HG03039 (cell line): ENCODE data around the gene ADARB1.

Experiments used
- ATAC-seq: cut with Tn5 transposase; IDR thresholded peaks from one replicate; pipeline ENCODE4 v1.9.1; 2021; ENCODE audit warnings: mild to moderate bottlenecking, moderate library complexity; ENCODE audit not compliant: unreplicated experiment

ADARB1 gene

GRCh38 chr21:45039317-45040156 lies 34.8 kb upstream of the ADARB1 start:
- no peak for ATAC-seq

GRCh38 chr21:45040157-45040711 lies 34.1 kb upstream of the ADARB1 start:
- ATAC-seq, result no peak

GRCh38 chr21:45040739-45041138 lies 33.6 kb upstream of the ADARB1 start:
- ATAC-seq, result no peak

GRCh38 chr21:45041351-45041805 lies 33.0 kb upstream of the ADARB1 start:
- no peak for ATAC-seq

DNA sequence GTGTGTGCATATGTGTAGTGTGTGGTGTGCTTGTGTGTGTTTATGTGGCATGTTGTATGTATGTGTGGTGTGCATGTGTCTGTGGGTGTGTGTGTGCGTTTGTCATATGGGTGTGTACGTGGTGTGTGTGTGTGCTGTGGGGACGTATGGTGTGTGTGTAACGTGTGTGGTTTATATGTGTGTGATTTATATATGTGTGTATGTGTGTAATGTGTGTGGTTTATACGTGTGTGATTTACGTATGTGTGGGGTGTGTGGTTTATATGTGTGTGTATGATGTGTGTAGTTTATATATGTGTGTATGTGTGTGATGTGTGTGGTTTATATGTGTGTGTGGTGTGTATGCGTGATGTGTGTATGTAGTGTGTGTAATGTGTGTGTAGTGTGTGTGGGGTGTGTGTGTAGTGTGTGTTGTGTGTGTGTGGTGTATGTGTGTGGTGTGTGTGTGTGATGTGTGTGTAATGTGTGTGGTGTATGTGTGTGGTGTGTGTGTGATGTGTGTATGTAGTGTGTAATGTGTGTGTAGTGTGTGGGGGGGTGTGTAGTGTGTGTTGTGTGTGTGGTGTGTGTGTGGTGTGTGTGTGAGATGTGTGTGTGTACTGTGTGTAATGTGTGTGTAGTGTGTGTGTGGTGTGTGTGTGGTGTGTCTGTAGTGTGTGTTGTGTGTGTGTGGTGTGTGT lies 32.3 kb upstream of the ADARB1 start:
- ATAC-seq, result no peak

- no peak for ATAC-seq
Observed at GRCh38 chr21:45042664-45043161, 31.7 kb upstream of the ADARB1 start.

- ATAC-seq, result no peak
Observed at GRCh38 chr21:45043541-45044020, 30.8 kb upstream of the ADARB1 start.

DNA sequence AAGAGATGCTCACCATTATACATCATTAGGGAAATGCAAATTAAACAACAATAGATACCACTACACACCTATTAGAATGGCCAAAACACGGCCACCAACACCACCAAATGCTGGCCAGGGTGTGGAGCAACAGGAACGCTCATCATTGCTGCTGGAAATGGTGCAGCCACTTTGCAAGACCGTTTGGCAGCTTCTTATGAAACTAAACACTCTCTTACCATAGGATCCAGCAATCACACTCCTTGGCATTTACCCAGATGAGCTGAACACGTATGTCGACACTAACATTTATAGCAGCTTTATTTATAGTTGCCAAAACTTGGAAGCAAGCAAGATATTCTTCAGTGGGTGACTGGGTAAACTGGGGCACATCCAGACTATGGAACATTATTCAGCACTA lies 28.9 kb upstream of the ADARB1 start:
- no peak for ATAC-seq

GRCh38 chr21:45047257-45047656 lies 27.1 kb upstream of the ADARB1 start:
- no peak for ATAC-seq

DNA sequence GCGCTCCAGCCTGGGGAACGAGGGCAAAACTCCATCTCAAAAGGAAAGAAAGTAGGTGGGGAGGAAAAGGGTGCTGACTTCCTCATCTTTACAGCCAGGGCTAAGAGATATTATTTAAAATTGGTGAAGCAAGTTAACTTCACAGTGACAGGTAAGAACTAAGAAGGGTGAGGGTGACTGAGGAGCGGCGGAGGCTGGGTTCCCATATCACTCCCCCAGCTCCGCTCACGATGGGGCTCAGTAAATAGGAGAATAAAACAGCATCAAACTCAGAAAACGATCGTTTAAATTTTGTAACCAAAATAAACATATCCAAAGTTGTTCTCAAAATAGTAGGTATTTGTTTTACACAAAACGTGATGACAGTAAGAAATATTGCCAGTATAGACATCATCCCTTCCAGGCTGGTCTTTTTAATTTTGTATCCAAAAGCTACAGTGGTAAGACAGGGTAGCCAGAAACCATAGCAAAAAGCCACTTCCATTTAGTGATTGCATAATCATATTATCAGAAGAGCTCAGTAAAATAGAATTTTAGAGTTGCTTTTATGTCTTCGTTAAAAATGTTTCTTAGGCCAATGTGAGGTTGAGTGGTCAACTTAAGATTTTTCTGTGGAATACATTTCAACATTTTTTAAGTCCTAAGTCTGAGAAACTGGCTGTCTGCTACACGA lies 26.2 kb upstream of the ADARB1 start:
- no peak for ATAC-seq

DNA sequence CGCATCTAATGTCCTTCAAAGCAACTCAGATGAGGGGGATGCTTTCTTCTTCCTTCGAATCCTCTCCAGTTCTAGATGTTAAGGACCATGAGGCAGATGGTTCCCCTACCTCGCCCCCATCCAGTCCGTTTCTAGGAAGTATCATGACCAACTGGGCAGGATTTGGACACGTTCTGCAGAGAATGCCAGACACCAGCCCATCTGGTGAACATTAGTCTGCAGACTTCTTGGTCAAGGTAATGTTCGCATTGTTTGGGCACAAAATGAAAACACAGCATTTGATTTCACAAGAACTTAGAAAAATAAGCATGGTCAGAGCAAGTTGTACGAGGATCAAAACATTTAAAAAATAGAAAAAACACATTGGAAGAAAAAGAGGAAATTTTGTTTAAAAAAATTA lies 25.4 kb upstream of the ADARB1 start:
- ATAC-seq, result no peak

DNA sequence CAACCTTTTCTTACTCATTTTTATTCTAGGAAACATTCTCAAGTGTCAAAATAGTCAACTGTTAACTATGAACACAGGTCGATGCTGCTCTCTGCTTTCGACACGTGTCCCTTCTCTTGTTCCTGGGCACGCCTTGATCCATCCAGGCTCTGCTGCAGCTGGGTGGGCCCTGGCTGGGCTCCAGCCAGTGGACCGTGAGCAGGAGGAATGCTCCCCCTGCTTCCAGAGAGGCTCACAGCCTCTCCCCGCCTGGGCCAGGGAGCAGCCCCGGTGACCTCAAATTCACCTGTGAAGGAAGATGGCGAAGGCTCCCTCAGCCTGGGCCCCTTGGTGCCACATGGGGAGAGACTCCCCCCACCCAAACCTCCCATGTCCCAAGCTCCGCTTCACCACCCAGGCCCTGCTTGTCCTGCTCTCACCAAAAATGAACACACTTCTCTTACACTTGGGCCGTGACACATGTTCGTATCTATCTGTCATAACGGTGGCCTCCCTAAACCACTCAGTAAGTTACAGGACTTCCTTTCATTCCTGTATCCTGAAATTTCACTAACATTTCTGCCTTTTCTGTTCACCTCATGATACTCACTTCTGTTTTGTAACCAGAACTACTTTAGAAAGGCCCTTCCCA lies 24.6 kb upstream of the ADARB1 start:
- ATAC-seq, result no peak

- no peak for ATAC-seq
Observed at GRCh38 chr21:45050345-45050796, 24.0 kb upstream of the ADARB1 start.

GRCh38 chr21:45050797-45051489 lies 23.4 kb upstream of the ADARB1 start:
- no peak for ATAC-seq

- no peak for ATAC-seq
Observed at GRCh38 chr21:45051580-45052434, 22.6 kb upstream of the ADARB1 start.

DNA sequence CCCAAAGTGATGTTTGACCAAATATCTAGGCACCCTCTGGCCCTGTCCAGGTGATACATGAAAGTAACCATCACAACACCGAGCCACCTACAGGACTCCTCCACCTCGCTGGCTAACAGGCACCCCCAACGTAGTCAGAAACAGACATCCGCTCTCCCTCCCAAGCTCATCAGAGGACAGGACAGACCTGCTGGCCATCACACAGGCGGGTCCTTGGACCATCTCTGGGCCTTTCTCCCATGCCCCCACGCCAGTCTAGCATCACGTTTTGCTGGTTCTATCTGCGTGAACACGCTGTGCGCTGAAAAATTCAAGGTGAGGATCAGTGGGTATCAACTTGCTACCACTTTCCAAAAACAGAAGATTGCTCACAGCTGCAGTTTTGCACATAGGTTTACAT lies 21.4 kb upstream of the ADARB1 start:
- ATAC-seq, result no peak

DNA sequence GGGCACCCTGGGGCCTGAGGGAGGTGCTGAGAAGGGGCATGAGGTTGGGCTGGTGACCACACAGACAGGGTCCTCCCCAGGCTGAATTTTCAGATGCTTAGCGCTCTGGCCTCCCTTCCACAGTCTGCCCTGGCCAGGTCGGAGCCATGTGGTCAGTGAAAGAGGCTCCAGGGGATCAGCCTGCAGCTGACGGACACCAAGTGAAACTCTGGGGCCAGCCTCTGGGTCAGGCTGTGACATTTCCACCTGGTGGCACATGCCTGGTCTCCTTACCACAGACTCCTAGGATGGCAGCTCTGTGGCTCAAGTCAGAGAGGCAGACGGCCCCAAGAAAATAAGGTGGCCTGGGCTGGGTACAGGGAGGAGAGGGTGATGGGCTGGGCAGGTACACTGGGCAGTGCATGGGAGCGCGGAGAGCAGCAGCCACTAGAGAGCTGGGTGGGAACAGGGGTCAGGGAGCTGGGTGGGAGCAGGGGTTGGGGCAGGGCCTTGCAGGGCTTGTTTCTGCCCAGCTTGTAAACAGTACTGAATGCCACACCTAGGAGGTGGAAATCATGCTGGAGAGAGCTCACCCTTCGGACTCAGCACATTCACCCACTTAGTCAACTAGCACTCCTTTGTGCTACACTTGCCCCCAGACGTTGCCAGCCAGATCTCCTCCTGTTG lies 20.7 kb upstream of the ADARB1 start:
- no peak for ATAC-seq

DNA sequence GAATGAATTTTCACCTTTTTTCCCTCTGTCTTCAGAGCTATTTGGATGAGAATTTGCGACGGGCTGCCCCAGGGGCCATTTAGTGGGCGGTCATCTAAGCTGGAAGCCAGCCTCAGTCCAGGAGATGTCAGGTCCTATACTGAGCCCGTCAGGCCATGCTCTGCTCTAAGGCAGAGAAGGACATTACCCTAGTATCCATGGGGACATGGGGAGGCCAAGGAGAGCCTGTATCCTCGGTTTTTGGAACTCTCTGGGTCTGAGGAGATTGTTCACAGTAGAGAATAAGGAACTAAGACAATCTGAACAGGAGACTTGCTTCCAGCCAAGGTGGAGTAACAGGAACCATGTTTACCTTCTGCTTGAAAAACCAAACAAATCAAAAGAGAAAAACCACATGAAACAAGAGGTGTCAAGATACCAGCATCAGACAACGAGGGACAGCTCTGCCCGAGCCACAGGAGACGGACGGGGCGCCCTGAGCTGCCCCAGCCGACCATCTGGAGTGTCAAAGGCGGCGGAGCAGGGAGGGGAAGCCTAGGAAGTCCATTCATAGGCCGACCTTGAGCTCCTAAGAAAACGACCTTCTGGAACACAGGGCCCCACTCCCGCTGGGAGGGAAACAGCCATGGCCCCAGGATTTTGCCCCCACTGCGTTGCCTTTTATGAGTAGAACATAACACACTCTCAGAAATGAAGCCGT lies 20.0 kb upstream of the ADARB1 start:
- no peak for ATAC-seq
